ENCODE data around the gene ZNF407.

ZNF407 gene, protein sequence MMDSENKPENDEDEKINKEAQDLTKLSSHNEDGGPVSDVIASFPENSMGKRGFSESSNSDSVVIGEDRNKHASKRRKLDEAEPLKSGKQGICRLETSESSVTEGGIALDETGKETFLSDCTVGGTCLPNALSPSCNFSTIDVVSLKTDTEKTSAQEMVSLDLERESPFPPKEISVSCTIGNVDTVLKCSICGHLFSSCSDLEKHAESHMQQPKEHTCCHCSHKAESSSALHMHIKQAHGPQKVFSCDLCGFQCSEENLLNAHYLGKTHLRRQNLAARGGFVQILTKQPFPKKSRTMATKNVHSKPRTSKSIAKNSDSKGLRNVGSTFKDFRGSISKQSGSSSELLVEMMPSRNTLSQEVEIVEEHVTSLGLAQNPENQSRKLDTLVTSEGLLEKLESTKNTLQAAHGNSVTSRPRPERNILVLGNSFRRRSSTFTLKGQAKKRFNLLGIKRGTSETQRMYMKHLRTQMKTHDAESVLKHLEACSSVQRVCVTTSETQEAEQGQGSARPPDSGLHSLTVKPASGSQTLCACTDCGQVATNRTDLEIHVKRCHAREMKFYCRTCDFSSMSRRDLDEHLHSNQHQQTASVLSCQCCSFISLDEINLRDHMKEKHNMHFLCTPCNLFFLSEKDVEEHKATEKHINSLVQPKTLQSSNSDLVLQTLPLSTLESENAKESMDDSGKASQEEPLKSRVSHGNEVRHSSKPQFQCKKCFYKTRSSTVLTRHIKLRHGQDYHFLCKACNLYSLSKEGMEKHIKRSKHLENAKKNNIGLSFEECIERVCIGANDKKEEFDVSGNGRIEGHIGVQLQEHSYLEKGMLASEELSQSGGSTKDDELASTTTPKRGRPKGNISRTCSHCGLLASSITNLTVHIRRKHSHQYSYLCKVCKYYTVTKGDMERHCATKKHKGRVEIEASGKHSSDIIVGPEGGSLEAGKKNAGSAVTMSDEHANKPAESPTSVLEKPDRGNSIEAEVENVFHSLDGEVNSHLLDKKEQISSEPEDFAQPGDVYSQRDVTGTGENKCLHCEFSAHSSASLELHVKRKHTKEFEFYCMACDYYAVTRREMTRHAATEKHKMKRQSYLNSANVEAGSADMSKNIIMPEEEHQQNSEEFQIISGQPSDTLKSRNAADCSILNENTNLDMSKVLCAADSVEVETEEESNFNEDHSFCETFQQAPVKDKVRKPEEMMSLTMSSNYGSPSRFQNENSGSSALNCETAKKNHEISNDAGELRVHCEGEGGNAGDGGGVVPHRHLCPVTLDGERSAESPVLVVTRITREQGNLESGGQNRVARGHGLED (N-terminal part only)

GRCh38 chr18:74597662-74598349 lies at the start of gene ZNF407:
Gene ZNF407 (plus strand): TSS chr18:74597870. CDS start chr18:74631020, 33,150 bp downstream.
- Histone ChIP-seq H3K9ac (ENCODE audit: low read length) (peak within 1 kb of the TSS; percentile 96), H3K27me3 (replicated peaks; ENCODE audit: control insufficient read depth, insufficient read depth, low read length) (no peaks in the 10 kb centered on the region), H3K9me3 (ENCODE audit: control insufficient read depth, low read length) (no peaks in the 10 kb centered on the region), H3K4me1 (ENCODE audit: control insufficient read depth, insufficient read depth, low read length) (peaks cover 26% of the 10 kb centered on the region), H3K4me3 (ENCODE audit: low read length) (peak within 1 kb of the TSS; percentile 99), H3K36me3 (ENCODE audit: control insufficient read depth, insufficient read depth, low read length, severe bottlenecking) (peaks cover 11% of the 10 kb centered on the region)
- DNase-seq (ENCODE audit: low read depth), result peak; percentile 94

DNA sequence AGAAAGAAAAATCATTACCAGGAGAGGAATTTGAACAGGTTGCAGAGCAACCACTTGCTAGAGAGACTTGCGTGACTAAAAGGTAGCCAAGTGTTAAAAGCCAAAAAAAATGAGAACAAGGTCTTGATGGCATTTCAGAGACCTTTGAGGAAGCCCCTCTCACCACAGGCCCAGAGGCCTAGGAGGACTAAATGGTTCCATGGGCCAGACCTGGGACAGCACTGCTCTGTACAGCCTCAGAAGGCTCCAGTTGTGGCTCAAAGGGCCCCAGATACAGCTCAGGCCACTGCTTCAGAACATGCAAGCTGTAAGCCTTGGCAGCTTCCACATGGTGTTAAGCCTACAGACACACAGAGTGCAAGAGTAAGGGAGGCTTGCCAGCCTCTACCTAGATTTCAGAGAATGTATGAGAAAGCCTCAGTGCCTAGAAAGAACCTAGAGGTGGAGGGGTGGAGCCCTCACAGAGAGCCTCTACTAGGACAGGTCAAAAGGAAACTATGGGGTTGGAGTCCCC lies 48.0 kb upstream of the ZNF407 start:
- DNase-seq (ENCODE audit: low read depth), result no peak
- H3K36me3 ChIP-seq (ENCODE audit: control insufficient read depth, insufficient read depth, low read length, severe bottlenecking), result no peaks in the 10 kb centered on the region
- H3K4me1 ChIP-seq (ENCODE audit: control insufficient read depth, insufficient read depth, low read length), result peaks cover 10% of the 10 kb centered on the region
- peaks cover 8% of the 10 kb centered on the region for H3K9me3 ChIP-seq (ENCODE audit: control insufficient read depth, low read length)
- peaks cover 10% of the 10 kb centered on the region for H3K27me3 ChIP-seq (replicated peaks; ENCODE audit: control insufficient read depth, insufficient read depth, low read length)
- no peak overlapping the region for H3K4me3 ChIP-seq (ENCODE audit: low read length)
- H3K9ac ChIP-seq (ENCODE audit: low read length), result no peak overlapping the region

- Histone ChIP-seq H3K36me3 (ENCODE audit: control insufficient read depth, insufficient read depth, low read length, severe bottlenecking) (no peaks in the 10 kb centered on the region), H3K4me3 (ENCODE audit: low read length) (no peak overlapping the region), H3K9me3 (ENCODE audit: control insufficient read depth, low read length) (peaks cover 8% of the 10 kb centered on the region), H3K9ac (ENCODE audit: low read length) (no peak overlapping the region), H3K4me1 (ENCODE audit: control insufficient read depth, insufficient read depth, low read length) (peaks cover 10% of the 10 kb centered on the region), H3K27me3 (replicated peaks; ENCODE audit: control insufficient read depth, insufficient read depth, low read length) (peaks cover 21% of the 10 kb centered on the region)
- DNase-seq (ENCODE audit: low read depth), result no peak
These were observed 46.8 kb upstream of the ZNF407 start for GRCh38 chr18:74550886-74551285.

DNA sequence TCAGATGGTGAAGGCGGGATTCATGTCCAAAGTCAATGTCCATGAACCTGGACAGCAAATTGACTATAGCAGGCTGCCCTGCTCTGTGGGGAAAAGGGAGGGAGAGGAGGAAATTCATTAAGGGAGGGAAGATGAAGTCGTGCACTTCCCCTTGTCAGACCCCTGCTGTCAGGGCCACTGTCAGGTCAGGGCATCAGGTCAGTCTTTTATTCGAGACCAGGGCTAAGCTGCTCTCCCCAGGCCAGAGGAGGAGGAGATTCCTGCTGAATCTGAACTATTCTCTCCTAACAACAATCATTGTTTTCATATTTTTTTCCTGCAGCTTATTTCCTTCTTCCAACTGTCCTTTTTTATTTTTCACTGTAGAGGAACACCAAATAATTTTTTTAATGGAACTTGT lies 46.2 kb upstream of the ZNF407 start:
- peaks cover 27% of the 10 kb centered on the region for H3K27me3 ChIP-seq (replicated peaks; ENCODE audit: control insufficient read depth, insufficient read depth, low read length)
- H3K9ac ChIP-seq (ENCODE audit: low read length), result no peak overlapping the region
- peaks cover 8% of the 10 kb centered on the region for H3K9me3 ChIP-seq (ENCODE audit: control insufficient read depth, low read length)
- DNase-seq (ENCODE audit: low read depth), result no peak
- H3K36me3 ChIP-seq (ENCODE audit: control insufficient read depth, insufficient read depth, low read length, severe bottlenecking), result no peaks in the 10 kb centered on the region
- peaks cover 8% of the 10 kb centered on the region for H3K4me1 ChIP-seq (ENCODE audit: control insufficient read depth, insufficient read depth, low read length)
- no peak overlapping the region for H3K4me3 ChIP-seq (ENCODE audit: low read length)

DNA sequence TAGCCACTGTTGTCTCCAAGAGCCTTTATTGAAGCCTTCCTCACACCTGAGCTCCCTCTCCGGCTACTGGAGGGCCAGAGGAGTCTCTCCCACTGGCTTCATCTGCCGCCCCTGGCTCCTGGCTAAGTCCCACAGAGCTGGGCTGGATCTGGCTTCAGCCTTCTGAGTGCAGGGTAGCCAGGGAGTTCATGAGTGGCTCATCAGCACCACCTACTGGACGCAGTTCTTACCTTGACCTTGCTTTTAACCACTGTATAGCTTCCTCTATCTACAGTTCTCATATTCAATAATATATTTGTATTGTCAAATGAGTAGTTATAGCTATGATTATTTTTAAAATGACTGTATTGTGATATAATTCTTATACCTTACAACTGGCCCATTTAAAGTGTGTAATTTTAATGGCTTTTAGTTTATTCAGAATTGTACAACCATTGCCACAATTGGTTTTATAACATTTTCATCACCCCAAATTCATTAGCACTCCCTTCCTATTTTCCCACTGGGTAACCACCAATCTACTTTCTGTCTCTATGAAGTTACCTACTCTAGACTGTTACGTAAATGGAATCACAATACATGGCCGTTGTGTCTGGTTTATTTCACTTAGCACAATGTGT lies 45.6 kb upstream of the ZNF407 start:
- H3K27me3 ChIP-seq (replicated peaks; ENCODE audit: control insufficient read depth, insufficient read depth, low read length), result peaks cover 29% of the 10 kb centered on the region
- no peak overlapping the region for H3K4me3 ChIP-seq (ENCODE audit: low read length)
- H3K4me1 ChIP-seq (ENCODE audit: control insufficient read depth, insufficient read depth, low read length), result peaks cover 2% of the 10 kb centered on the region
- no peak overlapping the region for H3K9ac ChIP-seq (ENCODE audit: low read length)
- peaks cover 8% of the 10 kb centered on the region for H3K9me3 ChIP-seq (ENCODE audit: control insufficient read depth, low read length)
- DNase-seq (ENCODE audit: low read depth), result peak; percentile 94
- H3K36me3 ChIP-seq (ENCODE audit: control insufficient read depth, insufficient read depth, low read length, severe bottlenecking), result no peaks in the 10 kb centered on the region

- H3K9me3 ChIP-seq (ENCODE audit: control insufficient read depth, low read length), result no peaks in the 10 kb centered on the region
- H3K36me3 ChIP-seq (ENCODE audit: control insufficient read depth, insufficient read depth, low read length, severe bottlenecking), result no peaks in the 10 kb centered on the region
- peaks cover 43% of the 10 kb centered on the region for H3K27me3 ChIP-seq (replicated peaks; ENCODE audit: control insufficient read depth, insufficient read depth, low read length)
- no peak for DNase-seq (ENCODE audit: low read depth)
- no peaks in the 10 kb centered on the region for H3K4me1 ChIP-seq (ENCODE audit: control insufficient read depth, insufficient read depth, low read length)
- H3K9ac ChIP-seq (ENCODE audit: low read length), result no peak overlapping the region
- H3K4me3 ChIP-seq (ENCODE audit: low read length), result no peak overlapping the region
These were observed 41.5 kb upstream of the ZNF407 start for GRCh38 chr18:74556126-74556525.

DNA sequence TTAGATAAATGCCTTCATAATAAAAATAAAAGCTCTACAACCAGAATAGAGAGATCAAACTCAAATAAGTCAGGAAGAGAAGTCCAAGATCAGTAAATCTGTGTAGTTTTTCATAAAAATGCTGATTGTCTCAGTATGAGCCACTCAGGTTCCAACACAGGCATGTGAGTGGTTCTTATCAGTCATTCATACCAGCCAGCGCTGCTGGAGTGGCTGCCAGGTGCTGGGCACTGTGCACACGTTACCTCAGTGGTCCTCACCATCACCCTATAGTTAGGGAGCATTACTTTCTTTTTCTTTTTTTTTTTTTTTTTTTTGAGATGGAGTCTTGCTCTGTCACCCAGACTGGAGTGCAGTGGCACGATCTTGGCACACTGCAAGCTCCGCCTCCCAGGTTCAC lies 39.6 kb upstream of the ZNF407 start:
- Histone ChIP-seq H3K27me3 (replicated peaks; ENCODE audit: control insufficient read depth, insufficient read depth, low read length) (peaks cover 40% of the 10 kb centered on the region), H3K36me3 (ENCODE audit: control insufficient read depth, insufficient read depth, low read length, severe bottlenecking) (no peaks in the 10 kb centered on the region), H3K9ac (ENCODE audit: low read length) (no peak overlapping the region), H3K4me3 (ENCODE audit: low read length) (no peak overlapping the region), H3K9me3 (ENCODE audit: control insufficient read depth, low read length) (no peaks in the 10 kb centered on the region), H3K4me1 (ENCODE audit: control insufficient read depth, insufficient read depth, low read length) (no peaks in the 10 kb centered on the region)
- no peak for DNase-seq (ENCODE audit: low read depth)

- no peak for DNase-seq (ENCODE audit: low read depth)
- H3K9me3 ChIP-seq (ENCODE audit: control insufficient read depth, low read length), result no peaks in the 10 kb centered on the region
- no peaks in the 10 kb centered on the region for H3K4me1 ChIP-seq (ENCODE audit: control insufficient read depth, insufficient read depth, low read length)
- no peak overlapping the region for H3K9ac ChIP-seq (ENCODE audit: low read length)
- H3K4me3 ChIP-seq (ENCODE audit: low read length), result no peak overlapping the region
- H3K36me3 ChIP-seq (ENCODE audit: control insufficient read depth, insufficient read depth, low read length, severe bottlenecking), result no peaks in the 10 kb centered on the region
- H3K27me3 ChIP-seq (replicated peaks; ENCODE audit: control insufficient read depth, insufficient read depth, low read length), result peaks cover 20% of the 10 kb centered on the region
These were observed 35.4 kb upstream of the ZNF407 start for GRCh38 chr18:74562131-74562730.

DNA sequence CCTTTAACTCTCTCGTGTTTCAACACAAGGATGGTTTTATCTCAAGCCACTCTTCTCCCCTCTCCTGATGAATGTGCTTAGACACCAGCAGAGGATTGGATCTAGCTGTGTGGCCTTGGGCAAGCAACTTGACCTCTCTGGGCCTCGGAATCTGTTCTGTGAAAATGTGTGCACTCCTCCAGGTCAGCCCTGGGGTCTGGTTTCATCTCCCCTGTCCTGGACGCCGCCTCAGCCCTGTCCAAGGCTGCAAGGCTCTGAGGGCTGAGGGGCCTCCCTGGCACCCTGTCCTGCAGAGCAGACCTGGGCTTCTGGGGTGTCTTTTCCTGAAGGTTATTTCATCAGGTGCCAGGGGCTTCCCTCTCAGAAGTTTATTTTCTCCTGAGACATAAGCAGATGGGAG lies 34.9 kb upstream of the ZNF407 start:
- no peaks in the 10 kb centered on the region for H3K4me1 ChIP-seq (ENCODE audit: control insufficient read depth, insufficient read depth, low read length)
- peaks cover 20% of the 10 kb centered on the region for H3K27me3 ChIP-seq (replicated peaks; ENCODE audit: control insufficient read depth, insufficient read depth, low read length)
- no peaks in the 10 kb centered on the region for H3K9me3 ChIP-seq (ENCODE audit: control insufficient read depth, low read length)
- H3K36me3 ChIP-seq (ENCODE audit: control insufficient read depth, insufficient read depth, low read length, severe bottlenecking), result no peaks in the 10 kb centered on the region
- no peak overlapping the region for H3K4me3 ChIP-seq (ENCODE audit: low read length)
- DNase-seq (ENCODE audit: low read depth), result no peak
- H3K9ac ChIP-seq (ENCODE audit: low read length), result no peak overlapping the region

GRCh38 chr18:74563999-74564398 lies 33.7 kb upstream of the ZNF407 start:
- no peak for DNase-seq (ENCODE audit: low read depth)

More at GRCh38 chr18:74563999-74564398, 33.7 kb upstream of the ZNF407 start:
- no peak overlapping the region for H3K9ac ChIP-seq (ENCODE audit: low read length)
- H3K36me3 ChIP-seq (ENCODE audit: control insufficient read depth, insufficient read depth, low read length, severe bottlenecking), result no peaks in the 10 kb centered on the region
- no peaks in the 10 kb centered on the region for H3K9me3 ChIP-seq (ENCODE audit: control insufficient read depth, low read length)
- H3K27me3 ChIP-seq (replicated peaks; ENCODE audit: control insufficient read depth, insufficient read depth, low read length), result peaks cover 19% of the 10 kb centered on the region
- no peaks in the 10 kb centered on the region for H3K4me1 ChIP-seq (ENCODE audit: control insufficient read depth, insufficient read depth, low read length)
- H3K4me3 ChIP-seq (ENCODE audit: low read length), result no peak overlapping the region
